Measurements from ENCODE around the gene NTM.

- TF ChIP-seq SPI1 (IDR thresholded peaks at IDR 0.05; ENCODE audit: low read depth, low read length) (no peak), TAF1 (IDR thresholded peaks at IDR 0.05; ENCODE audit: low read depth, low read length) (no peak)
These were observed 732.6 kb downstream of the NTM start for GRCh38 chr11:132103021-132103420.

Data from GM12891 (cell line).